ENCODE data around the gene STRADB. TPM values are rescaled to one million over a fixed set of nuclear protein-coding genes. Genes with fewer than 3 reads are reported as not detected.
"Not testable (repeated sequence)": the region's sequence is repeated elsewhere in the genome, so short reads cannot be mapped to it uniquely, and the experiment has no call there.

The STRADB gene
- total RNA-seq, 1 donor from 2014 or later = 13.7 TPM

- H3K4me3 Mint-ChIP-seq (ENCODE audit: unreplicated experiment) = no peak overlapping the region
- H3K4me1 Mint-ChIP-seq (ENCODE audit: low read depth) = peaks cover 10% of the 10 kb centered on the region
- H3K36me3 Mint-ChIP-seq (ENCODE audit: low read depth) = peaks cover 7% of the 10 kb centered on the region
- no peak for TF ChIP-seq CTCF (IDR thresholded peaks at IDR 0.05)
- no peaks in the 10 kb centered on the region for H3K27me3 Mint-ChIP-seq (ENCODE audit: low read depth)
- DNase-seq (ENCODE audit: low spot score) = no peak
- no peaks in the 10 kb centered on the region for H3K9me3 Mint-ChIP-seq (ENCODE audit: low read depth)
- H3K27ac Mint-ChIP-seq (ENCODE audit: unreplicated experiment) = peak overlapping the region; percentile 28
These were observed 31.6 kb upstream of the STRADB start for GRCh38 chr2:201419986-201420385.

GRCh38 chr2:201420442-201421113 is 31.0 kb upstream of the STRADB start:
- peaks cover 7% of the 10 kb centered on the region for H3K36me3 Mint-ChIP-seq (ENCODE audit: low read depth)
- peaks cover 10% of the 10 kb centered on the region for H3K4me1 Mint-ChIP-seq (ENCODE audit: low read depth)
- H3K4me3 Mint-ChIP-seq (ENCODE audit: unreplicated experiment) = no peak overlapping the region
- DNase-seq (ENCODE audit: low spot score) = no peak
- no peak for TF ChIP-seq CTCF (IDR thresholded peaks at IDR 0.05)
- H3K27ac Mint-ChIP-seq (ENCODE audit: unreplicated experiment) = peak overlapping the region; percentile 56
- H3K27me3 Mint-ChIP-seq (ENCODE audit: low read depth) = no peaks in the 10 kb centered on the region
- H3K9me3 Mint-ChIP-seq (ENCODE audit: low read depth) = no peaks in the 10 kb centered on the region

DNA sequence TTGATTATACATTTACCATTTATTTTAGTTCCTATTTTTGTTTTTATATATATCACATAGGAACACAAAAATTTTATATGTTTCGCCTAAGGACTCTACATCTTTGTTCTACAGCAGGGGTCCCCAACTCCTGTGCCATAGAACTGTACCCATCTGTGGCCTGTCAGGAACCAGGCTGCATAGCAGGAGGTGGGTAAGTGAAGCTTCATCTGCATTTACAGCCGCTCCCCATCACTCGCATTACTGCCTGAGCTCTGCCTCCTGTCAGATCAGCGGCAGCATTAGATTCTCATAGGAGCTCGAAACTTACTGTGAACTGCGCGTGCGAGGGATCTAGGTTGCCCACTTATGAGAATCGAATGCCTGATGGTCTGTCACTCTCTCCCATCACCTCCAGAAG is 25.6 kb upstream of the STRADB start:
- H3K4me1 Mint-ChIP-seq (ENCODE audit: low read depth) = no peaks in the 10 kb centered on the region
- no peaks in the 10 kb centered on the region for H3K27me3 Mint-ChIP-seq (ENCODE audit: low read depth)
- TF ChIP-seq CTCF (IDR thresholded peaks at IDR 0.05) = no peak
- no peak overlapping the region for H3K4me3 Mint-ChIP-seq (ENCODE audit: unreplicated experiment)
- peaks cover 6% of the 10 kb centered on the region for H3K36me3 Mint-ChIP-seq (ENCODE audit: low read depth)
- no peak overlapping the region for H3K27ac Mint-ChIP-seq (ENCODE audit: unreplicated experiment)
- no peak for DNase-seq (ENCODE audit: low spot score)
- H3K9me3 Mint-ChIP-seq (ENCODE audit: low read depth) = peaks cover 9% of the 10 kb centered on the region

GRCh38 chr2:201428366-201428765 is 23.2 kb upstream of the STRADB start:
- H3K9me3 Mint-ChIP-seq (ENCODE audit: low read depth); H3K27me3 Mint-ChIP-seq (ENCODE audit: low read depth); H3K36me3 Mint-ChIP-seq (ENCODE audit: low read depth); H3K4me3 Mint-ChIP-seq (ENCODE audit: unreplicated experiment); H3K27ac Mint-ChIP-seq (ENCODE audit: unreplicated experiment); DNase-seq (ENCODE audit: low spot score): not testable (repeated sequence)
- H3K4me1 Mint-ChIP-seq (ENCODE audit: low read depth) = peaks cover 19% of the 10 kb centered on the region

DNA sequence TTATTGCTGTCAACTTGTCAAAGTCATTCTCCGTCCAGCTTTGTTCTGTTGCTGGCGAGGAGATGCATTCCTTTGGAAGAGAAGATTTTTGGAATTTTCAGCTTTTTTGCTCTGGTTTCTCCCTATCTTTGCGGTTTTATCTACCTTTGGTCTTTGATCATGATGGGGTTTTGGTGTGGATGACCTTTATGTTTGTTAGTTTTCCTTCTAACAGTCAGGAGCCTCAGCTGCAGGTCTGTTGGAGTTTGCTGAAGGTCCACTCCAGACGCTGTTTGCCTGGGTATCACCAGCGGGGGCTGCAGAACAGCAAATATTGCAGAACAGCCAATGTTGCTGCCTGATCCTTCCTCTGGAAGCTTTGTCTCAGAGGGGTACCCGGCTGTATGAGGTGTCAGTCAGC is 21.7 kb upstream of the STRADB start:
- H3K27ac Mint-ChIP-seq (ENCODE audit: unreplicated experiment); H3K4me3 Mint-ChIP-seq (ENCODE audit: unreplicated experiment); DNase-seq (ENCODE audit: low spot score); H3K27me3 Mint-ChIP-seq (ENCODE audit: low read depth); H3K36me3 Mint-ChIP-seq (ENCODE audit: low read depth); H3K9me3 Mint-ChIP-seq (ENCODE audit: low read depth): not testable (repeated sequence)
- peaks cover 25% of the 10 kb centered on the region for H3K4me1 Mint-ChIP-seq (ENCODE audit: low read depth)

GRCh38 chr2:201430322-201430721 is 21.2 kb upstream of the STRADB start:
- not testable (repeated sequence) for DNase-seq (ENCODE audit: low spot score); H3K9me3 Mint-ChIP-seq (ENCODE audit: low read depth); H3K4me3 Mint-ChIP-seq (ENCODE audit: unreplicated experiment); H3K36me3 Mint-ChIP-seq (ENCODE audit: low read depth); H3K27me3 Mint-ChIP-seq (ENCODE audit: low read depth); H3K27ac Mint-ChIP-seq (ENCODE audit: unreplicated experiment)
- H3K4me1 Mint-ChIP-seq (ENCODE audit: low read depth) = peaks cover 25% of the 10 kb centered on the region

GRCh38 chr2:201430839-201431238 is 20.7 kb upstream of the STRADB start:
- Mint-ChIP-seq H3K9me3 (ENCODE audit: low read depth) (peaks cover 9% of the 10 kb centered on the region), H3K4me1 (ENCODE audit: low read depth) (peaks cover 25% of the 10 kb centered on the region), H3K36me3 (ENCODE audit: low read depth) (peaks cover 6% of the 10 kb centered on the region), H3K27me3 (ENCODE audit: low read depth) (no peaks in the 10 kb centered on the region), H3K4me3 (ENCODE audit: unreplicated experiment) (no peak overlapping the region), H3K27ac (ENCODE audit: unreplicated experiment) (no peak overlapping the region)
- no peak for TF ChIP-seq CTCF (IDR thresholded peaks at IDR 0.05)
- DNase-seq (ENCODE audit: low spot score) = no peak

Measured in chondrocyte (in vitro differentiated cells).